ENCODE results near the gene NUDT15.

DNA sequence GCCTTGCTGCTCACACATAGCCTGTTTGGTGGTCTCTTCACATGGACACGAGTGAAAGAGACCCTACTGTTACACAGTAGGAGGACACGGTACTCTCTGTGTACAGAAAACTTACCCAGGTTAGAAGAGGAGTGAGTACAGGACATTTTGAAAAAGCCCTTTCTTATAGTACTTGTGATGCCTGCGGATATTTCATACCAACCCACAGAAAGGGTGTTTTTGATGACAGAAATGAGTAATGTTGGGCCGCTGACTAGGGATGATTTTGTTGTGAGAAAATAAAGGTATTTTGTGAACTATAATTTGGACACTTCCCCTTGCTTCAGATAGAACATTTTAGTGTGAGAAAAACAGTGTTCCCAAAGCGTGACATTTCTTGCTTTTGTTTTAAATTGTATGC, 18.2 kb downstream of the NUDT15 start:
- TF ChIP-seq, protein P1, sequence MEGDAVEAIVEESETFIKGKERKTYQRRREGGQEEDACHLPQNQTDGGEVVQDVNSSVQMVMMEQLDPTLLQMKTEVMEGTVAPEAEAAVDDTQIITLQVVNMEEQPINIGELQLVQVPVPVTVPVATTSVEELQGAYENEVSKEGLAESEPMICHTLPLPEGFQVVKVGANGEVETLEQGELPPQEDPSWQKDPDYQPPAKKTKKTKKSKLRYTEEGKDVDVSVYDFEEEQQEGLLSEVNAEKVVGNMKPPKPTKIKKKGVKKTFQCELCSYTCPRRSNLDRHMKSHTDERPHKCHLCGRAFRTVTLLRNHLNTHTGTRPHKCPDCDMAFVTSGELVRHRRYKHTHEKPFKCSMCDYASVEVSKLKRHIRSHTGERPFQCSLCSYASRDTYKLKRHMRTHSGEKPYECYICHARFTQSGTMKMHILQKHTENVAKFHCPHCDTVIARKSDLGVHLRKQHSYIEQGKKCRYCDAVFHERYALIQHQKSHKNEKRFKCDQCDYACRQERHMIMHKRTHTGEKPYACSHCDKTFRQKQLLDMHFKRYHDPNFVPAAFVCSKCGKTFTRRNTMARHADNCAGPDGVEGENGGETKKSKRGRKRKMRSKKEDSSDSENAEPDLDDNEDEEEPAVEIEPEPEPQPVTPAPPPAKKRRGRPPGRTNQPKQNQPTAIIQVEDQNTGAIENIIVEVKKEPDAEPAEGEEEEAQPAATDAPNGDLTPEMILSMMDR (IDR thresholded peaks at IDR 0.05), result no peak
- no peak for TF ChIP-seq ZFX (IDR thresholded peaks at IDR 0.05; ENCODE audit: borderline replicate concordance)
